ENCODE data around the gene TOP3B.
A peak's percentile ranks its signal among the peaks of the same experiment; 100 is the strongest.

The TOP3B gene

DNA sequence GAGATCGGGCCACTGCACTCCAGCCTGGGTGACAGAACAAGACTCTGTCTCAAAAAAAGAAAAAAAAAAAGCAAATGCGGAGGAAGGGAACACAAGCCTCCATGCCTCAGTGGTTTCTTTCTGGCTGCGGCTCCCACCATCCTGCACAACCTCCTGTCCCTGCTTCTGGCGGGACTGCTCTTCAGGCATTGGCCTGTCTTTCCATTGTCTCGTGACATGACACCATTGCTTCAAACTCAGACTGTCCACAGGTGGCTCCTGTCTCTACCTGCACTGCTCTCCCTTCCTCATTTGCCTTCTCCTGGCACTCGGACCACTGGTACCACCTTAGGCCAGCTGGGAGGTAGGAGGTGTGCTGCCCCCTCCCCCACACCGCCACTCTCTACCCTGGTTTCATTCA lies 19.3 kb downstream of the TOP3B start:
- no peak for DNase-seq (ENCODE audit: low read depth in 3 of 3, low spot score in 1 of 3)

DNA sequence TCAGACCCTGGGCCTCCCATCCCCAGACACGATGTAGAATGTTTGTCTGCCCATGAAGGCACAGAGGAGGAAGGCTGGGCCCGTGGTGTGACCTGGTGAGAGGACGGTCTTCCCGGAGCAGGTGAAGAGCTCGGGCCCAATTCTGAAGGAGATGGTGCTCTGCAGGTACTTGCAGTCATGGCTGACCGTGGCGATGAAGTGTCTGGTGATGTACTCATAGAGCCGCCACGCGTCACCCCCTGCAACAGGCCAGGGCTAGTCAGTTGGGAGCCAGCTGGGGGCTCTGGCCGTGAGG lies 20.0 kb downstream of the TOP3B start:
- DNase-seq (ENCODE audit: low read depth in 3 of 3, low spot score in 1 of 3), result no peak

DNA sequence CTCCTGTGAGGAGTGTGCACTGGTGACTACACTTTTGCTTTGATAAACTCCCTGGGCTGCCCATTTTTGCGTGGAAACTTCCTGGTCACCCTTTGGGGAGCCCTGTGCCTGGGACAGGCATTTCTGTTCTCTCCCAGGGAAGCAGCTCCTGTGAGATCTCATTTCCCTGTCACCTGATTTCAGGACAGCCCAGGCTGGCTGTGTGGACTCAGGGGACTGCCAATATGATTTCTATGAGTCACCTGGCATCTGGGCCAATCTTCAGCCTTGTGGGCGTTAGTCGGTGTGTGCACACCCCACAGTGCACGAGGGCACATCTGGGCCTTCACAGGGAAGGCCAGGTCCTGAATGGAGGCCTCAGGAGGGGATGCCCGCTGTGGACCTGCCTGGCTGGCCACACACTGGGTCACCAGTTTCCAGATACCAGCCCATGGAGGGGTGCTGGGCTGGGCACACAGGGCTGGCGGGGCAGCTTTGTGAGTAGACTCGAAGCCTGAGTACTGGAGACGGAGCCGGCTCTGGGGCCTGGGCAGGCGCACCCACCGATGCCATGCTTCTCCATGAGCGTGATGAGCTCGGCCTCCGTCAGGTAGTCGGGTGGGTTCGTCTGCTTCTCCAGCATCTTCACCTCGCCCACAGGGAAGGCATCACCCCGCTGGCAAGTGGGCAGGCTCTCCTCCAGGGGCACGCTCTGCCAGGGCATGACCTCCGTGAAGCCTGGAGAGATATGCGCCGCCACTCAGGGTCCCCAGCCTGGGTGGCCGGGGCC lies 20.5 kb downstream of the TOP3B start:
- no peak for DNase-seq (ENCODE audit: low read depth in 3 of 3, low spot score in 1 of 3)

DNA sequence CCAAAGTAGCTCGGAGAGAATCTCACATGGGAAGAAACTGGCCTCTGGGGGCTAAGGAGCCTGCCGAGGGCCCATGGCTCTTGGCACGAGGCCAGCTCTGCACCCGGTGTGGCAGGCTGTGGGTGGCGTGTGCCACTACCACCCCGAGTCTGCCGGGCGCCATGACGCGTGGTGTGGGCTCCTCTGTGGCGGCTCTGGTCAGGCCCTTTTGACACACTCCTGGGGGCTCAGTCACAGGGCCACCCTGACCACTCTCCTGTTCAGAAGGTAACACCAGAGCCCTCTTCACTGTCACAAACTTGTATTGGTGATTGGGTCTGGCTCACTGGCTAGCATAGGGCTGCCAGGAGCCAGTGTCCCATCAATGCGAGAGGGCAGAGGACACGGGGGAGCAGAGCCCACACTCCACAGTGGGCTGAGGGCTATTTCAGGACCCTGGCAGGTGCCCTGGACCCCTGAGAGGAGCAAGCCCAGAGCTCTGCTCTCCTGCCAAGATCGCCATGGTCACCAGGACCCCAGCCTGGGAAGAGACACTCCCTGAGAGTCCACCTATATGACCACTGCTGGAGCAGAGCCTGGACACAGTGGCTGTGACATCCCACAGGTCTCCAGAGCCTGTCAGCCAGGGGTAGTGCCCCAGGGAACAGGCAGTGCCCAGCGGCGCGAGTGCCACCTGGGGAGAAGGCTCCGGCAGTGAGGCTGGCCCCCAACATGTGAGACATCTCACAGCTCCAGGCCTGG lies 21.3 kb downstream of the TOP3B start:
- DNase-seq (ENCODE audit: low read depth in 3 of 3, low spot score in 1 of 3), result no peak

DNA sequence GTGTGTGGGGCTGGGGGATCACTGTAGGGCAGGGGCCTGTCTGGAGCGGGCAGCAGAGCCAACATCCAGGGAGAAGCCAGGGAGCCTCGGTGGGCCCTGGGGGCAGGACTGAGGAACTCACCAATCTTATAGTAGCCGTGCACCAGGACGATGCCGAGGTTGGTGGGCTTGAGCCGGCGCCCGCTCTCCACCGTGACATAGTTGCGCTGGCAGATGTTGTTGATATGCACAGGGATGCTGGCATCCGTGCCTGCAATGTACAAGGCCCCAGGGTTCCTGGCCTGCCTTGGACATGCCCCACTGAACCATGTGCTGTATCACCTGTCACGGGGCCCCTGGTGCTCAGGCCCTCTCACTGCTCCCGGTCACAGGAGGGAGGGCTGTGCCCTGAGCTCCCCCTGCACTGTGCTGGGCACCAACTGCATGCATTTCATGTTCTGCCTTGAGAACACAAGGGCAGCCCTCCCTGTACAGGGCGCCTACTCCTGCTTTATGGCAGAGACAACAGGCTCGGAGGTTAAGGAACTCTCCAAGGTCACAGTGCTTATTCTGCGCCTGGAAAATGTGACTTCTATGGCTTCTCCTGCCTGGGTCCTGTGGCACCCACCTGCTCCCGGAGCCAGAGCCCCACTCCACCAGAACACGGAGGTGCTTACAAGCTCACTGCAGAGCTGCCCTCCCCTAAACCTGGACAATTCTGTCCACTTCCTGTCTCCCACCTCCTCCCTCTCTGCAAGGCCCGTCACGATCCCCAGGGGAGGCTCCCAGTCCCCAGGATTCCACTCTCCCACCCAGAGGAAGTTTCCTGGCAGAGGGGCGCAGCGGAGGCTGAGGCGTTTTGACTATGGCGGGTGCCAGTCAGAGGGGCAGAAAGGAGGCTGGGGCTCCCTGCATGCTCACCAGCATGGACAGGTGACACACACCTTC lies 22.1 kb downstream of the TOP3B start:
- DNase-seq (ENCODE audit: low read depth in 3 of 3, low spot score in 1 of 3), result no peak

DNA sequence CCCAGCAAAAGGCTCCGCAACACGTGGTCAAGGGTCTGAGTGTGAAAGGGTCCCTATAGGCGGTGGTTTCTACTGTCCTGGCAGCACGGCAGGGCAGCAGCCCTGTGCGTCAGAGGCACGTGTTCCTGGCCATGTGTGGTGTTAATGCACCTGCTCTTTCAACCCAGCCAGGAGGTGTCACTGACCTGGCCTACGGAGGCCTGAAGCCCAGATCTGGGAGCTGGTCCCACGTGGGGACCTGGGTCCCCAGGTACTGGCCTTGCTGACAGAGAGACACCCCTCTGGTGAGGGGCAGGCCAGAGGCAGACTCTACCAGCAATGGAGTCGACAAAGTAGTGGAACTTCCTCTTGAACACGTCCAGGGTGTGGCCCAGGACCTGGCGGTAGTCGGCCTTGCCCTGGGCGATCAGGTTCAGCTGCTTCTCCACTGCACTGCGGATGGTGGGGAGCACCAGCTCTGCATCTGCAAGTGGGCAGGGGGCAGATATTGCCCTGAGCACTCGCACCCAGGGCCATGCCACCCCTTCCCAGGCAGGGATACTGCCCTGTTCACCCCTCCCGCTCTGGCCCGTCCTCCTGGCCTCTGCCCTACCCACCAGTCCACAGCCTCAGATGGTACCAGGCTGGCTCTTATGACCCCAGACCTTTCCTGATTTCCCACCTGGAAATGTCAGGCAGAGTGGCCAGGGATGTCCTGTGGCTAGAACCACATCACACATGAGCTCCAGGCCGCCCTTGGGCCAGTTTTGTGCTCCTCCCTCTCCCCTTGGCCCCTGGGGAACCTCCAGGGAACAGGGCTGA lies 23.1 kb downstream of the TOP3B start:
- DNase-seq (ENCODE audit: low read depth in 3 of 3, low spot score in 1 of 3), result no peak

DNA sequence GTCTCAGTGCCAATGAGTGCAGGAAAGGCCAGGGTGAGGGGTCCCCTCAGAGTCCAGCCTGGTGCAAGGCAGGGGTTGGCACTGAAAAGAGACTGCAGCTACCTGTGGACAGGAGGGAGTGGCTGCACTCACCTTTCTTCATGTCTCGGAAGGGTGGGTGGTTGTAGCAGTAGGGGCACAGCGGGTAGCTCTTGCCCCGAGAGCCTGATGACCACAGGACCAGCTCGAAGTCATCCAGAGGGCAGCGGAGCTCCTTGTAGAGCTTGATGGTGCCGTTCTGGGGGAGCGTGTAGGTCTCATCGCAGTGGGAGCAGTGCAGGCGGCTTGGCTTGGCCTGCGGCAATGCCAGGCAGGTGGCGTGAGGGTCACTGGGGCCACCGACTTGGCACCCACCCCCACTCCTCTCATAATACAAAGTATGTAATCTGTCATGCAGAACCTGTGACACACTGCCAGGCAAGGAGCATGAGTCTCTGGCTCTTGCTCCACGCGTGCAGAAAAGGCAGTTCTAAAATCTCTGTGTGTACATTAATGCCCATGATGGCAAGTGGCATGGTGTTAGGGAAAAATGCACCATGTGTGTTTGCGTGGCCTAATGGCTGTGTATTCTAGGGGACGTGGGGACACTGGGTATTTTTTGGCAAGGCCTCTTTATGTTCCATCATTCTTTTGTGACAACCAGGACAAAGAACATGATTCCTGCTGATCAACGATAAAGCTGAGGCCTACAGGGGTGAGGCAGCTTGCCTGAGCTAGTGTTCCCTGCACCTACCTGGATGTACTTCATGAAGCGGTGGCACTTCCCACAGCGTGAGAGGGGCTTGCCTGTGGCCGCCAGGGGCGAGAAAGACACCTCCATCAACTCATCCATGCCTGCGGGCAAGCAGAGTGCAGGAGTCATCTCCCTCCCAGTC lies 24.0 kb downstream of the TOP3B start:
- DNase-seq (ENCODE audit: low read depth in 3 of 3, low spot score in 1 of 3), result no peak

DNA sequence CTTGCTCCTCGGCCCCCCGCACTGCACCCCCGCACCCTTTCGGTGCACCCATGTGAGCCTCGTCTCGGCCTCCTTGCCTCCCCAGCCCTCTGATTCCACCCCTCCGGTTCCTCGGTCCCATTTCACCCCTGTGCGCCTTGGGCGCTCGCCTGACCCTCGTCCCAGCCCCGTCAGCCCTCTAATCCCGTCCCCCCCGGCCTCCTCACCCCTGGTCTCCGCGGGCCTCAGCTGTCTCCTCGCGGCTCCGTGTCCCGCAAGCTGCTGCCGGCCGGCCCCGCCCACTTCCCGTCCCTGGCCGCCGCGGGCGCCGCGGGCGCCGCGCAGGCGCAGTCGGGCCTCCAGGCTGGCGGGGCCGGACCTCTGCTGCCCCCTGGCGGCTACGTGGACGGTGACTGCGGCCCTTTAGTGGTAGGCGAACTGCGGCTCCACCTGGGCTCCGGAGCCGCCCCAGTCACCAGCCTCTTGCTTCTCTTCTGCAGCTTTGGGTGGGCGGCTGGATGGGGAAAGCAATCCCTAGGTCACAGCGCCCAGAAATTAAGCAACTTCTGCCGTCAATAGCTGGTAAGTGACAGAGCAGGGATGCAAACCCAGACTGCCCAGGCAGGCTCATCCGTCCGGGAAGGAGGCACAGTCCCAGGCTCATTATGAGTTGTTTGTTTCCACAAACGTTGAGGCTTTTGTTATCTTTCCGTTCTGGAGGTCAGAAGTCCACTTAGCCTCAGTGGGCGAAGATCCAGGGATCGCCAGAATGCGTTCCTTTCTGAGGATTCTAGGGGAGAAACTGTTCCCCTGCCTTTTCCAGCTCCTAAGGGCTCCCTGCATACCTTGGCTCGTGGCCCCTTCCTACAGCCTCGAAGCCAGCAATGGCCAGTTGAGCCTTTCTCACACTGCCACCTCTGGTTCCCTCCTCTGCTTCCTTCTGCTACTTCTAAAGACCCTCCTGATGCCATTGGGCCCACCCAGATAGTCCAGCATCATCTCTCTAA lies 29.7 kb downstream of the TOP3B start, which contains the start of gene PPM1F:
Gene PPM1F, minus strand, starts transcription at position 263 of the 986 bp plus-strand sequence. CDS start 6,800 bp downstream, outside the sequence.
- peak; percentile 75 to 95 (median 89) for DNase-seq (ENCODE audit: low read depth in 3 of 3, low spot score in 1 of 3)

DNA sequence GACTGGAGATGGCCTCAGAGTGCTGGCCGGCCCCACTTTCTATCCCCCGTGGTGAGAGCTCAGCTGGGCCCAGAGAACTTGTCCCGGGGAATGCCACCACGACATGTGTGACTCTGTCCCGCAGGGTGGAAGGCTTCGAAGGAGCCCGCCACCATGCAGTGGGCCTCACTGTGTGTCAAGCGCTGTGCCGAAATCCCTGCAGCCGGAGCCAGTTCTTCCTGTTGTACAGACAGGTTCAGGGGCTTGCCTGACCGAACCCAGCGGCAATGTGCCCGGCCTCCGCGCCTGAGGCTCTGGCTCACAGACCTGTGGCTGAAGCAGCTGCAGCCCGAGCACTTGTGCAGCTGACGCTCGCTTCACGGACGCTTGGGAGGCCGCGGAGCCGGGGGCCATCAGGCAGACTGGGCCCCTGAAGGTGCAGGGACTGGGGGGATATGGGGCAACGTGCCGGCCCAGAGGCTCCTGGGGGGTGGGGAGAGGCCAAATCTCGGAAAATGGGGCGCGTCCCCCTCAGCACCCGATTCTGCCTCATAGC lies 30.6 kb downstream of the TOP3B start:
- DNase-seq (ENCODE audit: low read depth in 3 of 3, low spot score in 1 of 3), result no peak

DNA sequence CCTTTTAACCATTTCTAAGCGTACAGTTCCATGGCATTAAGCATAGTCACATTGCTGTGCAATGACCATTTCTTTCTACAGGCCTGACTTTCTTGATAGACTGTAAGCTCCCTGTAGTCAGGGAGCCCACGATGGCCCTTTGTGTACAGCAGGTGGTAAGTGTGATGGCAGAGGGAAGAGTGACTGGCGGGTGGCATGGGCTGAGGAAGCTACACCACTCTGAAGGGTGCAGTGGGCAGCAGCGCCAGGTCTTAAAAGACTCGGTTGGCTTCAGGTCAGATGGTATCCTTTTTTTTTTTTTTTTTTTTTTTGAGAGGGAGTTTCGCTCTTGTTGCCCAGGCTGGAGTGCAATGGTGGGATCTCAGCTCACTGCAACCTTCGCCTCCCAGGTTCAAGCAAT lies 31.5 kb downstream of the TOP3B start:
- no peak for DNase-seq (ENCODE audit: low read depth in 3 of 3, low spot score in 1 of 3)

DNA sequence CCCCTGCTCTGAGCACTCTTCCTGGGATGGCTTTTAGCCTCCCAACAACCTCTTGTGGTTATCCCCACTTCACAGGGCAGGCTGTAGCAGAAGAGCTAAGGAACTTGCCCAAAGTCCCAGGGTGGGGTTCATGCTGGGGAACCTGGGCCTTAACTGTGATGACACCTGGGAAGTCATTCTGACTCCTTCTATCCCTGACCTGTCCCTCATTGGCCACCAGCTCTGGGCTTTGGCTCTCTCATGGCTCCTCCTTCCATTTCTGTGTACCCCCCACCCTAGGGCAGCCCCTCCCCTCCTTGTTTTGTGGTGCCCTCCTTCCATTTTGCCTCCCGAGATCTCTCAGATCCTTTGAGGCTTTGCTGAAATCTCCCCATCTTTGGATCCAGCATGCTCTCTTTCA lies 32.6 kb downstream of the TOP3B start:
- DNase-seq (ENCODE audit: low read depth in 3 of 3, low spot score in 1 of 3), result no peak

DNA sequence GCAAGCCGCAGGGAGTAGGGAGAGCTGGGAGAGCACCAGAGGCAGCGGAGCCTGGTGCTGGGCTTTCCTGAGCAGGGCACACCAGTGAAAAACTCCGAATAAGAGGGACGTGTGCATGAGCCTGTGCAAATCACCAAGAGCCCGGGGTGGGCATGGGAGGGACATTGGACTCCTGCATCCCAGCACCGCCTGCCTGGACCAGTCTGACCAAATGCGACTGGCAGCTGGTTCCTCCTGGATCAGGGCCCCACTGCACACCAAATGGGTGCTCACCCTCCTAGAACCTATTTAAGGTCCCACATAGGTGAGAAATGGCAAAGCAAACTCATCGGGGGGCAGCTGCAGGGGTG lies 33.0 kb downstream of the TOP3B start:
- no peak for DNase-seq (ENCODE audit: low read depth in 3 of 3, low spot score in 1 of 3)

DNA sequence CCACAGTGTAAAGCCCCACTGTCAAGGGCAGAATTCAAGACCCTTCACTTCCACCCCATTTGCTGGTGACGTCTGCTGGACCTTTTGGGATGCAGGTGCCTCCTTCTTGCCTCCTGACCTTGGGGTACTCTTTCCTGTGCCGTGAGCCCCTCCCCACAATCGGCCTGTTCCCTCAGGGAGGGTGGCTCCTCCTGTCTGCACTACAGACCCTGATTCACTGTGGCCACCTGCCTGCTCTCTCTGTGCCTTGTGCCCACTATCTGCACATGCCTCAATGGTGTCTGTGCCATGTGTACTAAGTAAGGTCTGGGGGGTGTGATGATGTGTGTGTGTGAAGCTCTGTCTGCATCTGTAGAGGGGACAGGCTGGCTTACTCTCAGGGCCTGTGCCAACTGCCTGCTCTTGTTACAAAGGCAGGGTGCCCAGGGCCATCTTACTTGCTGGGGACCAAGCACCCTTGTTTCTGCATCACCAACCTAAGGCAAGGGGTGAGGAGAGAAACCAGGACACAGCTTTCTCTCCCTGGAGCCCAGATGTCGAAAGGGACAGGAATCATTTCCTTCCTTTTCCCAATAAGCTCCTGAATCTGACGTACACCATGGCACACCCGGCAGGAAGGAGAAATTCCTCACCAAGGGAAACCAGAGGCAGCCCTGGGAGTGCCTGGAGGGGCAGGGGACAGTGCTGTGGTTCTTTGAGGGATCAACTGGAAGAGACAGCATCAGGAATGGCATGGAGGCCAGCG lies 33.6 kb downstream of the TOP3B start:
- no peak for DNase-seq (ENCODE audit: low read depth in 3 of 3, low spot score in 1 of 3)

DNA sequence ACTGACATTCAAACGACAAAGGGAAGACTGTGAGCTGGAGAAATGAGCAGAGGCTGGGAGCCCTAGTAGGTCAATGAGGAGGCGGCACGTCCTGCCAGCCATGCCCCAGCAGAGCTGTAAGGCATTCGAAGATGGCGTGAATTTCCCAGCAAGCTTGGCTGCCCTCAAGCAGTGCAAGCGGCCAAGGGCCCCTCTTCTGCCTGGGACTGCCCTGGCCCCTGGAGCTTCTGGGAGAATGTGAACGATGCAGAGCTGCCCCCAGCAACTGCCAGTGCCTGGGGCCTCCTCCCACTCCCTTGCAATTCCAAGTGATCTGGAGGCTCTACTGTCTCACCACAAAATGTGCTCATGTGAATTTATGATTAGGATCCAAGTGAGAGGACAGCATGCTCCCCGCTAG lies 34.2 kb downstream of the TOP3B start:
- no peak for DNase-seq (ENCODE audit: low read depth in 3 of 3, low spot score in 1 of 3)

DNA sequence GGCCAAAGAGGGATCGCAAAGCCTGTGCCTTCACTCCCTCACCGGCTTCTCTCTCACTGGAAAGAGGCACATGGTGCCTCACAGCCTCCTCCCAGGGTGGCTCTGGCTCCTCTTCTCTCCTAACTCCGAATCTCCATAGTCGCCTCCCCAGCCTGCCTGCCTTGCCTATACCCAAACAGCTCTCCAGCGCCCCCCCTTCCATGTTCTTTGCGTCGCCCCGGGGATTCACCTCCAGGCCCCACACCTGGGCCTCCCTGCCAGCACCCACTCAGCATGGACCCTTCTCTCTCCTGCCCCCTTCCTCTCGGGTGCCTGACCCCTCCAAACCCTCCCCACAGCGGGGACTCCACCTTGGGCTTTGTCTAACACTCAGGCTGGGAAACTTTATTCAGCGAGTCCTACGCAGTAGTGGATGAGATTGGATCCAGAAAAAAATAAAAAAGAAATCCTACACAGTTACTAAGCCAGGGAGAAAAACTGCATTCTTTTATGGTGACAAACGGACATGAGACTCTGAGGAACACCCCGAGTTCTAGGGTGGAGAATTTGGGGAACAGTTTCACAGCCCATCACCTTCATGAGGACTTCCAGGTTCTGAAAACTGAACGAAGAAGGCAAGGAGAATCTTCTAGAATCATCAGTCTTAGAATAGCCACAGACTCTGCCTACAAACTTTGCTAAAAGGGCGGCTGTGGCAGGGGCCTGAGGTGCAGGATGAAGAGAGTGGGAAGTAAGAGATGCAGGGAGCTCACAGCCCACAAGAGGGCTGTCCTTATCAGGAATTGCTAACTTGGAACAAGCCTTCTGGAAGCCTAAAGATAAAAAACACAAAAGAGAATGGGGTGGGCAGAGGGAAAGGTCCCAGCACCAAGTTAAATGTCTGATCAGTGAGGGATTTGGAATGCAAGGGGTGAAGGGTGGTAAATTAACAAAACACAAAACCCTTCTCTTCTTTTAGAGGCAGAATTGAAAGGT lies 35.3 kb downstream of the TOP3B start:
- no peak for DNase-seq (ENCODE audit: low read depth in 3 of 3, low spot score in 1 of 3)

DNA sequence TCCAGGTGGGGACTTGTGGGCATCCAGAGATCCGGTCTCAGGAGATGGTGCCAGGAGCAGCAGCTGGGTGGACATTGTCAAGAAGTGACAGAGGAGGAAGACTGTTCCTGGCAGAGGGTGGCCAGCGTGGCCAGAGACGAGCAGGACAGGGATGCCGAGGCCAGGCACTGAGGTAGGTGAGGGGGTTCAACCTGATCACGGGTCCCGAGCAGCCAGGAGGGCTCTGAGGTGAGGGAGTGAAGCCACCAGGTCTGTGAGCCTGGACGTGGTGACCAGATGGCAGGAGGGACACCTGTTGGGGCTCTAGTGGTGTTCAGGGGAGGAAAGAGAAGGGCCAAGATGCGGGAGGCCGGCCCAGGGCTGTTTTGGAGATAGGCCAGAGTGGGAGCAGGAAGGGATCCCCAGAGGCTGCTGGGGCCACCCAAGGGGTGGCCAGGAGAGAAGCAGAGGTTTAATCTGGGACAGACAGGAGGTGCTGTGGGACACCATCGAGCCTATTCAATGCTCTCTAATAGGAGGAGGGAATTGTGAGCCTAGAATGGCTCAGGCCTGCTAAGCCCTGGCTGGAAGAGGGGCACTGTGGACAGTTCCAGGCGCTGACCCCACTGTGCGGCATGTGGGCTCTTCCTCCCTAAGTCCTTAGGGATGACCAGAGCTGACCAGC lies 36.2 kb downstream of the TOP3B start:
- no peak for DNase-seq (ENCODE audit: low read depth in 3 of 3, low spot score in 1 of 3)

Data from stimulated activated CD4-positive, alpha-beta T cell treated with anti-CD3 and anti-CD28 coated beads, TNF-alpha, amount 100 ng/mL, for 1 hour (primary cell).